GM18505 (cell line): Measurements from ENCODE around the gene RAP1A.
A peak's percentile ranks its signal among the peaks of the same experiment; 100 is the strongest.

Experiments used
- ATAC-seq: cut with Tn5 transposase; IDR thresholded peaks from one replicate; pipeline ENCODE4 v1.9.1; 2021; ENCODE audit not compliant: unreplicated experiment
- POLR2A ChIP-seq: IDR thresholded peaks from 4 replicates; pipeline ENCODE4 v1.6.1; 2011; ENCODE audit warnings: borderline replicate concordance; ENCODE audit not compliant: insufficient read depth, insufficient read length; ENCODE audit errors: extremely low read depth

RAP1A gene

DNA sequence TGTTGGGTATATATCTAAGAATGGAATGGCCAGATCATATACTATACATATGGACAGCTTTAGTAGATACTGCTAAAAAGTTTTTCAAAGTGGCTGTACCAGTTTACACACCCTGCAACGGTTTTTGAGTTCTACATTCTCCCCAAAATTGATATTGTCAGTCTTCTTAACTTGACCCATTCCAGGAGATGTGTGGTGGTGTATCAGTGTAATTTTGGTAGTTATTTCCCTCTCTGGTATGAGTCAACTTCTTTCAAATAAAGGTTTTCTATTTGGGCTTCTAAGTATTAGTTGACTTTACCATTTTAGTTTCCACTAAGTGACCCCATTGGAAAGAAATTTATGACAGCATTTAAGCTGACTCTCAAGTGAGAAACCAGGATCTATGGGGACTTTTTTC, 90.4 kb downstream of the RAP1A start:
- TF ChIP-seq POLR2A: no peak
- ATAC-seq: no peak

DNA sequence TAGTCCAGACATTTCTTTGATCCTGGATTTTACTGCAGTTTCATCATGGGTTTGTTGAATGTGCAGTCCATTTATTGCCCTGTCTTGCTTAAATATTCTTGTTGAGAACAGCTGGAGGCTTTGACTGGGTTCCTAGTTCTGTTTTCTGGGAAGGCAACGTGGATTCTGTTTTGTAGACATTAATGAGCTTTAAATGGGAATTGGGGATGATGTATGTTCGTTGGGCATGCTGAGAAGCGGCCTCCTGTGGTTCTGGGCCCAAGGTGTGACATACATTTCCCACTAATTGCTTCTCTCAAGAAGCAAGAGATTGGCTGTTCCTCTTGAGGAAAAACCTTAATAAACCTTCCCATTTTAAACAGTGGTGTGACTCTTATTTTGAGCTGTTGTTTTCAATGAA, 96.7 kb downstream of the RAP1A start:
- no peak for TF ChIP-seq POLR2A
- ATAC-seq: no peak

DNA sequence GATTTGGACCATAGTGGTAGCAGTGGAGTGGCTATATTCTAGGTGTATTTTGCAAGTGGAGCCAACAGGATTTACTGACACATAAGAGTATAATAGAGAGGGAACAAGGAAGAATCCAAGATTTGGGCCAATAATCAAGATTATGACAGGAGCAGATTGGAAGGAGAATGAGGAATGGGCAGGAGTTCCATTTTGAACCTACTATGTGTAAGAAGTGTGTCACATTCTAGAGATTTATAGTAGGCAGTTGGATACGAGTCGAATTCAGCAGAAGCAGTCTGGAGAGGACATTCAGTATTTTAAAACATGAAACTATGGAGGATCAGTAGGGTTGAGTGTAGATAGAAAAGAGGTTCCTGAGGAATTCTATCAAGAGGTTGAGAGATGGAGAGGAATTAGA, 97.9 kb downstream of the RAP1A start:
- TF ChIP-seq POLR2A: no peak

DNA sequence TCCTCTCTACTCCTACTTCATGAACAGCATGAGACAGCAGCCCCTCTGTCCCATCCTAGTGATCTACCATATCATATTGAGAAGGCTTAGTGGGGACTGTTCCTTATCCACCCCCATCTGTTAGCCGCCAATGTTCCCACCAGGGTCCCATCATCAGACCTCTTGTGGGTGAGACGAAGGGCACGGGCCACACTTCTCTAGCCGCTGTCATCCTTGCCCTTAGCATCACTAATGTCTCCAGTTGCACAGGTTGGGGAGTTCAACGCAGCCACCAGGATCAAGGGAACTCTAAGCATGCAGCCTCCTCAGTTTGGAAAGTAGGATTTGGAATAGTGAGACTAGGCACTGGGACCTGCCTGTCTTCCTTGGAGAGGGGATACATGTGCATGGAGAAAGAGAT, 99.5 kb downstream of the RAP1A start:
- no peak for TF ChIP-seq POLR2A

More for the DNA sequence above, 97.9 kb downstream of the RAP1A start:
- no peak for ATAC-seq

DNA sequence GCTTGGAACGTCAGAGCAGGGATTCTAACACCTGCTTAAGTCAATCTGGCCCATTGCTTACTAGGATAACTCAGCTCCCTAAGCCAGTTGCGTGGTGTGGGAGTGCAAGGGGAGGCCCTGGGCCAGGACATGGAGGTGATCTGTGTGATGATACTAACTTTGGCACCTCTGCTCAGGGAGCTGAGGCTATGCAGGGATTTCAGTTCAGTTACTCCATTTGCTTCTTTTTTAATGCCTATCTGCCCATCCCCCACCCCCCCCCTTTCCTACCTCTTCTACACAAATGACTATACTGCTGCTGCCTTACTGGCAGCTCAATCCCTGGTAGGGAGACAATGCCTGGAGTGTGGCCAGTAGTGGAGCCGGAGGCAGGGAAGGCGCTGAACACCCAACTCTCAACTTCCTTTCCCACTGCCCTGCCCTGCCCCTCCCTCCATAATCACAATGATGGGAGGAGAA, 100.1 kb downstream of the RAP1A start:
- no peak for TF ChIP-seq POLR2A
- no peak for ATAC-seq

More for the DNA sequence above, 99.5 kb downstream of the RAP1A start:
- ATAC-seq: no peak

DNA sequence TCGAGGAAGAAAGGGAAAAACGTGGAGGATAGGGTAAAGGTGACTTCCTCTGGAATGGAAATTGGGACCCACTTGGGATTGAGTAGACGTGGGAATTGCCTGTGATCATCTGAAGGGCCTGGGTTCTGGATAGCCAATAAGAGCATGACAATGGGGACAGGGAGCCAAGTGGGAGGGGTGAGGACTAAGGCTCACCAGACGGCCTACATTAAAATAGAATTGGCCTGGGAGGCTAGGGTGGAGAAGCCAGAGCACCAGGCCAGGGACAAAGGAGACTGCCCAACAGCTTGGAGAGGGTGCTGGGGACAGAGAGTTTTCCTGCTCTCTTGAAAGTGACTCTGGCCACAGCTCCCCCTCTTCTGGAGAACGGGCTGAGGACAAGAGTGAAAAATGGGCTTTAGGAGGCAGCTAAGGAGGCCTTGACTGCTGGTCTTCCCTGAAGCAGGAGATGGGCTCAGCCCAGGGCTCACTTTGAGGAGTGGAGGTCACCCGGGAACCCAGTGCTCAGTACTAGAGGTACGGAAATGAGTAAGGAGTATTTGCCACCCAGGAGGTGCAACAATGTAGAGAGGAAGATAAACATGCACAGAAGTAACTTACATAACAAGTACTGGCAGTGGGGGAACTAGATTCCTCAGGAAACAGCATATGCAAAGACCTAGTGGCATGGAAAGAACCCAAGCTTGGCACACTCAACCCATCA, 100.8 kb downstream of the RAP1A start:
- no peak for ATAC-seq
- peak; percentile 13 for TF ChIP-seq POLR2A

DNA sequence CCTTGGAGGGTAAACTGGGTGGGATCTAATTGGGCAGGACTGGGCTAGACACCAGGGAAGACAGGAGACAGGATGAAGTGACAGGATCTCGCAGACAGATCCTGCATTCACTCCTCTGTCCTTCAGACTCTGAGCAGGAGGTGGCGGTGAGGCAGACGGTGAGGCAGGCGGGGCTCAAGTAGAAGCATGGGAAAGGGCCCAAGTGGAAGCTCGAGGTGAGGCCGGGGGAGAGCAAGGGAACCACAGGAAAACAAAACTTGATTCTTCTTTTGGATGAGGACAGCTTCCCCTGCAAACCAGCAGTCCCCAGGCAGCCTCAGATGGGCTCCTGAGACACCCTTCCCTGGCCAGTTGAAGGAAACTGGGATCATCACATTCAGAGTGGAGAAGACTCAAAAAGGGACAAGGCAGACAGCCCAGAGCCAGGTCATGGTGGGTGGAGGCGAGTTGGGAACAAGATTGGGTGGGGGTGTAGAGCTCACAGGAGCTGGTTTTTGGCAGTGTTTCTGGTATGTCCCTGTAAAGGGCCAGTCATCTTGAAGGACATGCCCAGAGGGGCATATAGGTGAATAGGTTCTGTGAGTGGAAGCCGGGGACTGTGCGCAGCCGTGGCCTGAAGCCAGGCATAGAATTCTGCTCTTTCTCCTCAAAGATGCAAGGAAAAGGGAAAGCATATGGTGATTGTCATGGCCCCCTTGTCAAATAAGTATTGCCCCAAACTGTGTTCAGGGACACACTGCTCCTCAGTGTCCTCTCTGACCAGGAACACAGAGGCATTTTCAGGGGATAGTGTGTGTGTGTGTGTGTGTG, 101.6 kb downstream of the RAP1A start:
- no peak for ATAC-seq
- TF ChIP-seq POLR2A: peak; percentile 7

DNA sequence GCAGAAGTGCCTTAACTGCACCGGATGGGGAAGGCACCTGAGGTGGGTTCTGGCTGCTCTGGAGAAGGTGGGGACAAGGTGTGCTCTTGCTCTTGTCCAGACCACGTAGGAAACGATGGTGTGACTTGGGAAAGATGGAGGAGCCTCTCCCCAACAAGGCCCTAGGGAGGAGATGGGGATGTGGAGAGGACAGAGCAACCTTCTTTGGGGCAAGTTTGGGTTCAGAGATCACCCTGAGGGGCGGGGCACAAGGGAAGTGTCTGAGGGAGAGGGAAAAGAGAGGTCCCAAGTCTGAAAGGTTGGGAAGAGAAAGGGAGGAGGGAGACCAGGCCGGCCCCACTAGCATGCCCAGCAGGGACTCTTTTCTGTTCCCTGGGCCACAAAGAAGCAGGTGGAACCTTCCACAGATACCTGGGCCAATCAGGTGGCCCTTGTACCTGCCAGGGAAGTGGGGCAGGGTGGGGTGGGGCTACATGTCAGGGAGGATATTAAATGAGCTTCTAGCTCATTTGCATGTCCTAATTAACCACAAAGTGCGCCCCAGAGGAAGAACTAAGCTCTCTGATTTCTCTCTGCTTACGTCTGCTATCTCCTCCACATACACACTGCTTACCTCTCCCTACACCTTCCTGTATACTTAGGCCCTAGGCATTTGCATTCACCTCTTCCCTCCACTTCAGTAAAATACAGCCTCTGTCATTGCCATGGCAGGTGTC, 103.7 kb downstream of the RAP1A start:
- ATAC-seq: no peak
- TF ChIP-seq POLR2A: no peak

DNA sequence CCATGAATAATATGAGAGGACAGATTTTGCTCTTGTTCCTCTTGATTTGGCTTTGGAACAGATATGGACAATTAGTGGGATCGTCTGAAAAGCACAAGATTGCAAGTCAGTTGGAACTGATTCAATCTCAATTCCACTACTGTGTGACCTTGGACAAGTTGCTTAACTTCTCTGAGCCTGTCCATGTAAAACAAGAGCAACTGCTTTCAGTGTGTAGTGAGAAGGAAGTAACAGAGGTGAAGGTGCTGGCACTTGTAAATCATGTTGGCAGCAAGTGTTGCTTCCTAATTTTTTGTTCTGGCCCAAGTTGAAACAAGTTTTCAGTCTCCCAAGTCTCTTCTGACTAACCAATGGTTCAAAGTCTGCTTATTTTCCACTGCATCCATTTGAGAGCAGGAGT, 104.3 kb downstream of the RAP1A start:
- ATAC-seq: no peak
- no peak for TF ChIP-seq POLR2A

DNA sequence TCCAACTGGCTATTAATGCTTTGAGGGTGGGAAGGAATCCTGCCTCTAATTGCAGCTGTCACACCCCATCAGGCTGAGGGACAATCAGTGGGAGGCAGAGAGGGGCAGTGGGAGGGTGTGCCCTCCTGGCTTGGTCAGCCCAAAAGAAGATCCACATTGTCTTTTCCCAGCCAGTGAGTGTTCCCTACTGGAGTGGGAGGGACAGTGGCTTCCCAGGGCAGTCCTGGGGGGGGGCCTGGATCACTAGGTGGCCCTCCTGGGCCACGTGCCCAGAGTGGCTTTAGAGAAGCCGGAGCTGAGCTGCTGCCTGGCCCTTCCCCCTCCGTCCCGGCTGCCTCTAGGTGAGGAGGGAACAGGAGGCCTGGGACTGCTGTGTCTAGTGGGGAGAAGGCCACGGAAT, 105.6 kb downstream of the RAP1A start:
- TF ChIP-seq POLR2A: no peak
- ATAC-seq: no peak

DNA sequence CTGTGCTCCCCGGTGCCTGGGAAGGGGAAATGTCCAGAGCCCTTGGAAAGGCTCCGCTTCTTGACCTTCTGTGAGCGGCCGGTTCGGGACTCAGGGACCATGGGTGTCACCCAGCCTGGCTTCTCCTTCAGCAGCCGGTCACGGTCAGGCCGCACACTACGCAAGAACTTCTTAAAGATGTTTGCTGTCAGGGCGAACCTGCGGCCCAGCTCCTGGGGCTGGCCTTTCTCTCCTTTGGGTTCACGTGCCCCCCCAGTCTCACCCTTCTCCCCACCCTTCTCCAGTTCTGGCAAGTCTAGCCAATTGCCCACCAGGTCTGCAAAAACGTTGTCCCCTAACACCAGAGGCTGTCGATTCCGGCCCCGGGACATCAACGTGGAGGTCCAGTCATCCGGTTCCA, 107.5 kb downstream of the RAP1A start:
- no peak for ATAC-seq
- TF ChIP-seq POLR2A: no peak

DNA sequence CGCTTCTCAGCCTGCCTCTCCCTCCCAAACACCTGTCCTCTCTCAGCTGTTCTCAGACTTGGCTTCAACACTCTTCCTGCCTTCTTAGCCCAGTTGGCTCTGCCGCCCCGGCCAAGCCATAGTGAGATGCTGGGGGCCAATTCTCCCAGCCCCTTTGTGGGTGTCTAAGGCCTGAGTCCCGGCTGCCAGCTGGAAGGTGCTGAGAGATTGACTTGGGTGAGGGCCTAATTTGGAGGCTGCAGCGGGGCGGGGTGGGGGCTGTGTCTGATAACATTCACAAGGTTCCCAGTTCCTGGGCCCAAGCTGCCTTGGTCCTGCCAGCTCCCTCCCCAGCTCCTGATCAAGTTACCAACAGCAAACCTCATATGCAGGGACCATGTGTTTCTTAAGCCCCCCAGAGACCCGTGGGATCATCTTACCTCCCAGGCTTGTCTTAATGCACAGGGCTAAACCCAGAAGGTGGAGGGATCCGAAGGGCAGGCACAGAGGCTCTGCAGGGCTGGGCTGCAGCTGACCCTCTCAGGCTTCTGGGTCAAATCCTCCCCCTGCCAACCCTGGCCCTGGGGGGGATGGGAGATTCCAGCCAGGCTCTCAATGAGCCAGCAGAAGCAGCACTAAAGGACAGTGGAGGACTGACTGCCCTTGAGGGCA, 109.8 kb downstream of the RAP1A start:
- no peak for ATAC-seq
- no peak for TF ChIP-seq POLR2A
